Measurements from ENCODE around the gene TEAD4.

TEAD4 gene

GRCh38 chr12:3081091-3081490 is 121.9 kb downstream of the TEAD4 start:
- no peak for DNase-seq (ENCODE audit: low read depth in 2 of 2)

DNA sequence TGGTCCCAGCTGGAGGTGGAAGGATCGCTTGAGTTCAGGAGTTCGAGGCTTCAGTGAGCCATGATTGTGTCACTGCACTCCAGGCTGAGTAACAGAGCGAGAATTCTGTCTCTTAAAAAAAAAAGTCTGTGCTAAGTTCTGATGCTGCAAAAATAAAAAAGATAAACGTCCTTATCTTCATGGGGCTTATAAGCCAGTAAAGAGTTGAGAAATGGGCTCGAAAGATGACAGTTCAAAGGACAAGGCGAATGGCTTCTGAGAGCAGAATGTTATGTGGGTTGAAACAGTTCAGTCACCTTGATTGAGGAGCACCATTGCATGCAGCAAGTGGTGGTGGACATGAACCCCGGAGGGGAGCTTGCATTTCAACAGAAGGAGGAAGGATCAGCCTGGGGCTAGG is 122.7 kb downstream of the TEAD4 start:
- DNase-seq (ENCODE audit: low read depth in 2 of 2): no peak

DNA sequence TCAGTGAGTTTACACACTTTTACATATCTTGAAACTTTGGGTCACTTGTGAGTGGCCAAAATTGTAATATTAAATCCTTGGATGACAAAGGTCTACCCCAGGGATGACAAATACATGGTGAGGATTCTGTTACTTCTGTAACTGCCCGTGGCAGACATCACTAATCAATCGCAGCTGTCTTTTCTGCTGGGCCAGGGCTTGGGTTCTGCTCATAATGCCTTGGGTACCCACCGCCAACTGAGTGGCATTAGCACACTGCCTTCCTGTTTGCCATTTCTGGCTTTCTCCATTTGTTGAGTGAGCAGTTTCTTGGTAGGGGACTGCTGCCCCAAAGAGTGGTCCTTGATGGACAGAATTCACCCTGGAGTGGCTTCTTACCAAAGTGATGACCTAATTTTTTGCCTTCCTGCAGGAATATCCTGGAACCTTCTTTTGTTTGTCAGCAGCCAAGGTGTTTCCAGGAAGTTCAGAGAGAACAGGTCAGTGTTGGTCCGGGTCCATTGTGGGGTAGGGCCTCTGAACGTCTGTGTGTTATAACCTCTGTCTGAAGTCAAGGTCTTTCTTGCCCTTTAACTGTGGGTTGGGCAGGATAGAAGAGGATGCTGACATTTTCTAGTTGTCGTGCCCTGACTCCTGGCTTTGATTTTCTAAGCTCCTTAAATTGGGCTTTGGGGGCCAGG is 124.2 kb downstream of the TEAD4 start:
- DNase-seq (ENCODE audit: low read depth in 2 of 2): no peak

DNA sequence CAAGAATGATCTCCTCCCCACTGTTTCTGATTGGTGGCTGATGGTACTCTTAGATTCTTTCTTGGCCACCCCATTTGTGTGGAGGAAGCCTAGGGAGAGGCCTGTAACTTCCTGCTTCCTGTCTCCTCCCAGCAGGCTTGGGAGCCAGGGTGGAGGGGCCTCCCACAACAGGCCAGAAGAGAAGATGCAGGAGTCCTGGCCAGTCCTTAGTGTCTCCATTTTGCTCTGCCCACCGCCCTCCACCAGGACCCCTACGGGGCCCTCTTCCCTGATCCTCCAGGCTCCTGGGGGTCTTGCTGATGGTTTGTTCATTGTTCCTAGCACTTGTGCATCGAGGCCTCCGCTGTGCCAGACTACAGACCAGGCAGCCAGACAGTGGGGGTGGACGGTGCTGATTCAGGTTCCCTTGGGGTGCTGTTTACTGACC is 124.7 kb downstream of the TEAD4 start:
- DNase-seq (ENCODE audit: low read depth in 2 of 2): no peak

GRCh38 chr12:3084742-3085141 is 125.5 kb downstream of the TEAD4 start:
- DNase-seq (ENCODE audit: low read depth in 2 of 2): no peak

- no peak for DNase-seq (ENCODE audit: low read depth in 2 of 2)
These were observed 126.3 kb downstream of the TEAD4 start for GRCh38 chr12:3085341-3086139.

DNA sequence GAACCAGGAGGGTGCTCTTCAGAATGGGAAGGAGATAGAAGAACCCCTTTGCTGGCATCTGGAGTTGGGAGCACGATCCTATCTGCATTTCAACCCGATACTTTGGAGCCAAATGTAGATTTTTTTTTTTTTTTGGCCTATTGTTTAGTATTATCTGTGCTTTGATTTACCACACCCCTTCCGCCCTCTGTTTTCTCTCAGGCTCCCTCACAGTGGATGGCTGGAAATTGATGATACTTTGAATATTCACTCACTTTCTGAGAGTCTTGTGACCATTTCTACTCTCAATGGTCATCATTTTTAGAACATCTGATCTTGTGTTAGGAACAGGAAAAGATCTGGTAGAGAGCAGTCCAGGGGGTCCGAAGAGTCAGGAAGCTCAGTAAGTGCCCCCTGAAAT is 127.0 kb downstream of the TEAD4 start:
- no peak for DNase-seq (ENCODE audit: low read depth in 2 of 2)

DNA sequence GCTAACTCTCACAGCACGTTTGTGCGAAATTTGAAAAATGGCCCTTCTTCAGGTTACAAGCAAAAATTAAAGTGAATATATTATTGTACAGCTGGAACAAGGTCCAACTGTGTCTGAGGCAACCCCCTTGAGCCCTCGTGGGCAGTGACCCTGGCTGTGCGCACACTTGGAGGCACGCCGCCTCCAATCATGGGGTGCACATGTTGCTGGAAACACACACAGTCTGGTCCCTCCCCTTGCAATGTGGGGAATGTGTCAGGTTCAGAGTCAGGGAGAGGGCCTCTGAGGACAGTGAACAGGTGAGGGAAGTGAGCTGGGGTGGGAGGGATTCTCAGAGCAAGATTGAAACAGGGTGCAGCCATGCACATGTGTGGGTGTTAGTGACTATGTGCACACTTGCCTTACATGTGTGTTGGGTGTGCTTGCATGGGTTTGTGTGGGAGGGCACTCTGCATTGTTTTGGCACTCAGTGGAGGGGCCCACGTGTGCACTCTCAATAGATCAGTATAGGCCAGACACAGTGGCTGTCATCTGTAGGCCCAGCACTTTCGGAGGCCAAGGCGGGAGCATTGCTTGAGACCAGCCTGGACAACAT is 127.6 kb downstream of the TEAD4 start:
- DNase-seq (ENCODE audit: low read depth in 2 of 2): no peak

GRCh38 chr12:3087758-3088650 is 128.8 kb downstream of the TEAD4 start:
- DNase-seq (ENCODE audit: low read depth in 2 of 2): no peak

DNA sequence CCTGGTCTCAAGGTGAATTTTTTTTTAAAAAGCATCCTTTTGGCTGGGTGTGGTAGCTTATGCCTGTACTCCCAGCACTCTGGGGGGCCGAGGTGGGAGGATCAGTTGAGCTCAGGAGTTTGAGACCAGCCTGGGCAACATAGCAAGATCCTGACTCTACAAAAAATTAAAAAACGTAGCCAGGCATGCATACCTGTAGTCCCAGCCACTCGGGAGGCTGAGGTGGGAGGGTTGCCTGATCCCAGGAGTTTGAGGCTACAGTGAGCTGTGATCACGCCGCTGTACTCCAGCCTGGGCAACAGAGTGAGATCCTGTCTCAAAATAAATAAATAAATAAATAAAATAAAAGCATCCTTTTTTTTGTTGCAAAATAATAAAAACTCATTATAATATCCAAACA is 130.4 kb downstream of the TEAD4 start:
- DNase-seq (ENCODE audit: low read depth in 2 of 2): no peak
